ENCODE measurements around the gene ADD2. TPM values are rescaled to one million over a fixed set of nuclear protein-coding genes. Genes with fewer than 3 reads are reported as not detected.

Gene ADD2
- total RNA-seq, 1 donor from 2014 or later: 1.1 TPM

DNA sequence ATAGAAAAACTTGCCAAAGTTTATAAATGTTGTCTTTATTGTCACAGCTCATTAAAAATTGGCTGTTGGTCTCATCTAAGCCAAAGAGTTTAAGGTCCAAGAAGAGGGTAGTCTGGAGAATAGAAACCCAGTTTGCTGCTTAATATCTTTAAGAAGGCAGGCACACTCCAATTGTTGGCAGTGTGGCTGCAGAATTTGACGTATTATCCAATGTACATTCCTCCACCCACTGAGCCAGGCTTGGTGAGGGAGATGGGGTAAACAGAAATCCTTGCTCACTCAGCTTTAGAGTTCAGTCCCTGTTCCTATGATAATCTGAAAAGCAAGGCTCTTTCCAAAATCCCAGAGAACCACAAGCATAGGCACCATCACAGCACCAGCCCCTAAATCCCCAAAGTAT lies 10.7 kb upstream of the ADD2 start:
- no peak for DNase-seq (ENCODE audit: low spot score, unreplicated experiment)
- Mint-ChIP-seq H3K27ac (no peak overlapping the region), H3K36me3 (ENCODE audit: insufficient read depth) (no peaks in the 10 kb centered on the region), H3K4me3 (ENCODE audit: low read depth) (no peak overlapping the region), H3K4me1 (ENCODE audit: low read depth) (no peaks in the 10 kb centered on the region), H3K27me3 (peaks cover 72% of the 10 kb centered on the region), H3K9me3 (ENCODE audit: low read depth) (no peaks in the 10 kb centered on the region)
- TF ChIP-seq, protein P1, sequence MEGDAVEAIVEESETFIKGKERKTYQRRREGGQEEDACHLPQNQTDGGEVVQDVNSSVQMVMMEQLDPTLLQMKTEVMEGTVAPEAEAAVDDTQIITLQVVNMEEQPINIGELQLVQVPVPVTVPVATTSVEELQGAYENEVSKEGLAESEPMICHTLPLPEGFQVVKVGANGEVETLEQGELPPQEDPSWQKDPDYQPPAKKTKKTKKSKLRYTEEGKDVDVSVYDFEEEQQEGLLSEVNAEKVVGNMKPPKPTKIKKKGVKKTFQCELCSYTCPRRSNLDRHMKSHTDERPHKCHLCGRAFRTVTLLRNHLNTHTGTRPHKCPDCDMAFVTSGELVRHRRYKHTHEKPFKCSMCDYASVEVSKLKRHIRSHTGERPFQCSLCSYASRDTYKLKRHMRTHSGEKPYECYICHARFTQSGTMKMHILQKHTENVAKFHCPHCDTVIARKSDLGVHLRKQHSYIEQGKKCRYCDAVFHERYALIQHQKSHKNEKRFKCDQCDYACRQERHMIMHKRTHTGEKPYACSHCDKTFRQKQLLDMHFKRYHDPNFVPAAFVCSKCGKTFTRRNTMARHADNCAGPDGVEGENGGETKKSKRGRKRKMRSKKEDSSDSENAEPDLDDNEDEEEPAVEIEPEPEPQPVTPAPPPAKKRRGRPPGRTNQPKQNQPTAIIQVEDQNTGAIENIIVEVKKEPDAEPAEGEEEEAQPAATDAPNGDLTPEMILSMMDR (IDR thresholded peaks at IDR 0.05; ENCODE audit: unreplicated experiment): no peak

DNA sequence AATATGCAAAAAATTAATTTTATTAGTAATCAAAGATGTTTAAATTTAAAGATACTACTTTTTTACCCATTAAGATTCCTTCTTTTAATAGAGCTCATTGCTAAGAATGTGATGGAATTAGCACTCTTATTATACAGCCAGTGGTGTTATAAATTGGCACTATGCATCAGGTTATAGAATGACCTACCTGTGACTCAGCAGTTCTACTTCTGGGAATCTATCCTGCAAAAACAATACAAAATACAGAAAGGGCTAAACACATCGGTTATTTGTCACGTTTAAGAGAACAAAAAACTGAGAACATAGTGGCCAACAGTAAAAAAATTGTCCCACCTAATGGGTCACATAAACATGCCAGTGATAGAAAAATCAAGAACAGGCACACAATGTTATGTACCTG lies 9.4 kb upstream of the ADD2 start:
- Mint-ChIP-seq H3K4me3 (ENCODE audit: low read depth) (no peak overlapping the region), H3K27me3 (peaks cover 81% of the 10 kb centered on the region), H3K27ac (no peak overlapping the region), H3K9me3 (ENCODE audit: low read depth) (no peaks in the 10 kb centered on the region), H3K36me3 (ENCODE audit: insufficient read depth) (no peaks in the 10 kb centered on the region), H3K4me1 (ENCODE audit: low read depth) (no peaks in the 10 kb centered on the region)
- TF ChIP-seq, protein P1 (IDR thresholded peaks at IDR 0.05; ENCODE audit: unreplicated experiment): no peak
- no peak for DNase-seq (ENCODE audit: low spot score, unreplicated experiment)

DNA sequence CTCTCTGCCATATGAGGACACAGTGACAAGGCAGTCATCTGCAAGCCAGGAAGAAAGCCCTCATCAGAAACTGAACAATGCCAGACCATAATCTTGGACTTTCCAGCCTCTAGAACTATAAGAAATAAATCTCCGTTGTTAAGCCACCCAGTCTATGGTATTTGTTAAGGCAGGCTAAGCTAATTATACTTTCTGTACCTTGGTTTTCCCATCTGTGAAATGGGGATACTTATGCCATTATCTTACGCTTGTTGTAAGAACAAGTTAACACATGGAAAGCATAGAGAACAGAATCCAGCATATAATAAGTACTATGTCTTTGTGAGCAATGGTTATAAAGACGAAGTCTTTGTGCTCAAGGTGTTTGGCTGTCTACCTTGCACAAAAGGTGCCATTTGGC lies 8.3 kb upstream of the ADD2 start:
- no peak overlapping the region for H3K27ac Mint-ChIP-seq
- H3K36me3 Mint-ChIP-seq (ENCODE audit: insufficient read depth): no peaks in the 10 kb centered on the region
- H3K4me3 Mint-ChIP-seq (ENCODE audit: low read depth): no peak overlapping the region
- H3K4me1 Mint-ChIP-seq (ENCODE audit: low read depth): no peaks in the 10 kb centered on the region
- H3K9me3 Mint-ChIP-seq (ENCODE audit: low read depth): no peaks in the 10 kb centered on the region
- DNase-seq (ENCODE audit: low spot score, unreplicated experiment): no peak
- TF ChIP-seq, protein P1 (IDR thresholded peaks at IDR 0.05; ENCODE audit: unreplicated experiment): no peak
- peaks cover 84% of the 10 kb centered on the region for H3K27me3 Mint-ChIP-seq

DNA sequence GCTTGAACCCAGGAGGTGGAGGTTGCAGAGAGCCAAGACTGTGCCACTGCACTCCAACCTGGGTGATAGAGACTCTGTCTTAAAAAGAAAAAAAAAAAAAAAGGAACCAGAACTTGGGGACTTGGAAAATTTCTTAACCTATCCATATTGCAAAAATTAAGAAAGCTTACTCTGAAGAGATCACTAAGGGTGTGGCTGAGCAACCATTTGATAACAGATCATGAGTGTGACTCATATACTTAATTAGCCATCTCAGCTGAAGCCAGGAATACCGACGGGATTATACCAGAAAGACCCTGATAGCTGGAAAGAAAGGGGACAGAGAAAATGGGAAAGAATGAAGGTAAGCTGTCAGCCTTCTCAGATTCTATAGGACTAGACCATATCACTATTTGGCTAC lies 7.1 kb upstream of the ADD2 start:
- Mint-ChIP-seq H3K27ac (no peak overlapping the region), H3K4me1 (ENCODE audit: low read depth) (no peaks in the 10 kb centered on the region)

DNA sequence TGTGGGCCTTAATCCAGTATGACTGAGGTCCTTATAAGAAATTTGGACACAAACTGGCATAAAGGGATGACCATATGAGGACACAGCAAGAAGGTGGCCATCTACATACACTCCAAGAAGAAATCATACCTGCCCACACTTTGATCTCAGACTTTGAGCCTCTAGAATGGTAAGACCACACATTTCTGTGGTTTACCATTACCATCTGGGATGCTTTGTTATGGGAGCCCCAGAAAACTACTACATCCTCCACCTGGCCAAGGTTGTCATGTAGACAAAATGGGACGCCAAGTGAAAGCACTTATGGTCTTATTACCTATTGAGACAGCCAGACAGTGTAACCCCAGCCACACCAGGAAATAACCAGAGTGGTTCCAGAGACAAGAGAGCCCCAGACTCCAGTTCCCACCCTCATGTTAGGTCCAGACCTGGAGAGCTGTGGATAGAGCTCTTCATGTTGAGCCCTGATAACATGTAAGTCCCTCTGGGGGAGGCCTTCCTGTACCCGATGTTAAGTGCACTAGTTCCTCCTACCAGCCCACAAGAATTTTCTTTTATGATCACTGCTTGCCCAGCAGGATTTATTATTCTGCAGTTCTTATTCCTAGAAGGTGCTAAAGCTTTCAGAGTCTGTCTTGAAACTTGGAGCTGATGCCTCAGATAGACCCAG lies 4.6 kb upstream of the ADD2 start:
- H3K36me3 Mint-ChIP-seq (ENCODE audit: insufficient read depth): no peaks in the 10 kb centered on the region
- peaks cover 82% of the 10 kb centered on the region for H3K27me3 Mint-ChIP-seq
- TF ChIP-seq, protein P1 (IDR thresholded peaks at IDR 0.05; ENCODE audit: unreplicated experiment): no peak

More for the DNA sequence above, 7.1 kb upstream of the ADD2 start:
- H3K4me3 Mint-ChIP-seq (ENCODE audit: low read depth): no peak overlapping the region
- TF ChIP-seq, protein P1 (IDR thresholded peaks at IDR 0.05; ENCODE audit: unreplicated experiment): no peak
- no peaks in the 10 kb centered on the region for H3K9me3 Mint-ChIP-seq (ENCODE audit: low read depth)
- no peak for DNase-seq (ENCODE audit: low spot score, unreplicated experiment)
- peaks cover 81% of the 10 kb centered on the region for H3K27me3 Mint-ChIP-seq
- H3K36me3 Mint-ChIP-seq (ENCODE audit: insufficient read depth): no peaks in the 10 kb centered on the region

More for the DNA sequence above, 4.6 kb upstream of the ADD2 start:
- H3K4me1 Mint-ChIP-seq (ENCODE audit: low read depth): no peaks in the 10 kb centered on the region
- no peak overlapping the region for H3K4me3 Mint-ChIP-seq (ENCODE audit: low read depth)
- no peaks in the 10 kb centered on the region for H3K9me3 Mint-ChIP-seq (ENCODE audit: low read depth)
- no peak overlapping the region for H3K27ac Mint-ChIP-seq
- no peak for DNase-seq (ENCODE audit: low spot score, unreplicated experiment)
